H1 (cell line): ENCODE measurements around the gene THOP1. TPM values are rescaled to one million over a fixed set of nuclear protein-coding genes. Genes with fewer than 3 reads are reported as not detected.

ENCODE experiments used
- BCL11A ChIP-seq, 2 experiments: IDR thresholded peaks; one replicate each; pipeline ENCODE4 v1.6.1; 2011; ENCODE audit warnings: low read depth in 2 of 2, low read length in 2 of 2, mild to moderate bottlenecking in 2 of 2
- CHD2 ChIP-seq: IDR thresholded peaks from 2 replicates; pipeline ENCODE4 v1.6.1; 2012; ENCODE audit warnings: low read length, improper control_type of control experiment
- CTBP2 ChIP-seq: IDR thresholded peaks from 2 replicates; pipeline ENCODE4 v1.7.0; 2011; ENCODE audit warnings: borderline replicate concordance, mild to moderate bottlenecking, moderate library complexity, mixed read lengths, low read length; ENCODE audit not compliant: insufficient read depth, insufficient read length
- CTCF ChIP-seq, 3 experiments: IDR thresholded peaks; 1 replicate in 2 of 3; 2 replicates in 1 of 3; pipeline versions ENCODE4 v1.5.1 to v1.6.1; 2011; ENCODE audit warnings: low read length in 3 of 3, mild to moderate bottlenecking in 3 of 3, inconsistent platforms in 2 of 3, low read depth in 1 of 3, moderate library complexity in 1 of 3; ENCODE audit not compliant: insufficient read depth in 1 of 3; ENCODE audit errors: control extremely low read depth in 1 of 3
- EZH2 ChIP-seq: fragments of 200-600 bp; sonication (generic); IDR thresholded peaks from 2 replicates; pipeline ENCODE4 v1.7.1; 2012; ENCODE audit warnings: low read depth, mild to moderate bottlenecking, moderate library complexity, low read length, inconsistent platforms; ENCODE audit not compliant: severe bottlenecking
- HDAC2 ChIP-seq, 2 experiments: fragments of 300-600 bp in 1 of 2; sonication (generic) in 1 of 2; IDR thresholded peaks; 2 replicates each; pipeline ENCODE4 v1.6.1; 2011 to 2012; ENCODE audit warnings: low read depth in 2 of 2, low read length in 2 of 2, mild to moderate bottlenecking in 2 of 2, moderate library complexity in 2 of 2, borderline replicate concordance in 1 of 2, inconsistent platforms in 1 of 2
- KDM4A ChIP-seq: IDR thresholded peaks from one replicate; pipeline ENCODE4 v1.7.1; 2012; ENCODE audit warnings: low read depth, mild to moderate bottlenecking, moderate library complexity, low read length, inconsistent platforms; ENCODE audit not compliant: severe bottlenecking
- MAFK ChIP-seq: IDR thresholded peaks from 2 replicates; pipeline ENCODE4 v1.6.1; 2012; ENCODE audit warnings: low read depth, mild to moderate bottlenecking, improper control_type of control experiment, low read length
- MAX ChIP-seq: IDR thresholded peaks from 2 replicates; pipeline ENCODE4 v1.6.1; 2012; ENCODE audit warnings: inconsistent platforms
- NRF1 ChIP-seq: IDR thresholded peaks from 2 replicates; pipeline ENCODE4 v1.6.1; 2011; ENCODE audit warnings: mild to moderate bottlenecking, low read depth, low read length, improper control_type of control experiment
- PHF8 ChIP-seq: fragments of 200-600 bp; sonication (generic); conservative IDR thresholded peaks from 2 replicates; pipeline ENCODE4 v1.7.1; 2012; ENCODE audit warnings: low read depth, mild to moderate bottlenecking, inconsistent platforms, low read length, moderate library complexity
- POLR2A ChIP-seq, 2 experiments: IDR thresholded peaks; 1 replicate in 1 of 2; 2 replicates in 1 of 2; pipeline ENCODE4 v1.6.1; 2011; ENCODE audit warnings: low read depth in 2 of 2, low read length in 2 of 2, mild to moderate bottlenecking in 2 of 2; ENCODE audit errors: control extremely low read depth in 1 of 2
- RAD21 ChIP-seq, 2 experiments: IDR thresholded peaks in 1 of 2; conservative IDR thresholded peaks in 1 of 2; 2 replicates each; pipeline ENCODE4 v1.6.1; 2011; ENCODE audit warnings: low read depth in 2 of 2, low read length in 2 of 2, improper control_type of control experiment in 1 of 2, inconsistent platforms in 1 of 2, mild to moderate bottlenecking in 1 of 2, moderate library complexity in 1 of 2
- RNF2 ChIP-seq: fragments of 200-900, 300-1000 bp; sonication (generic); IDR thresholded peaks from 2 replicates; pipeline ENCODE4 v1.7.1; 2016; ENCODE audit warnings: borderline replicate concordance, low read depth, mild to moderate bottlenecking, antibody characterized with exemption, low read length; ENCODE audit not compliant: poor library complexity, severe bottlenecking; ENCODE audit errors: missing control alignments
- TAF1 ChIP-seq: IDR thresholded peaks from 2 replicates; pipeline ENCODE4 v1.6.1; 2011; ENCODE audit warnings: mild to moderate bottlenecking, low read depth, low read length
- TCF12 ChIP-seq: IDR thresholded peaks from 2 replicates; pipeline ENCODE4 v1.6.1; 2011; ENCODE audit warnings: low read depth, mild to moderate bottlenecking, low read length
- YY1 ChIP-seq: IDR thresholded peaks from 2 replicates; pipeline ENCODE4 v1.6.1; 2011; ENCODE audit warnings: low read depth, mild to moderate bottlenecking, low read length
- polyA plus RNA-seq, 7 experiments: library from polyadenylated mRNA; depleted of rRNA in 3 of 7; stranded (reverse) in 5 of 7; unstranded in 2 of 7; fragments of >200 nt in 5 of 7; fragments of 200-250 nt in 2 of 7; gene quantifications; 1 replicate in 5 of 7; 2 replicates in 1 of 7; 4 replicates in 1 of 7; pipeline versions ENCODE4 v1.2.1 to v1.2.3, GENCODE V29; 2011 to 2013; ENCODE audit warnings: missing spikeins in 2 of 7, mixed read lengths in 2 of 7
- total RNA-seq: library from RNA; stranded (reverse); fragmentation: NEBNext Ultra II Directional; extraction: Animal tissue kit (Norgen Biotek cat#: 25700); gene quantifications from 2 replicates; pipeline ENCODE4 v1.2.1, GENCODE V29; 2021
- TF ChIP-seq, protein P1 (sequence below): IDR thresholded peaks from 2 replicates; pipeline ENCODE4 v1.6.1; 2011; ENCODE audit warnings: low read length, improper control_type of control experiment

THOP1 gene
- total and polyA plus RNA-seq, 2 of the 8 experiments (the other 6 are each of a cell fraction or from before 2014, with no cell fraction given), result 136 to 159 TPM

DNA sequence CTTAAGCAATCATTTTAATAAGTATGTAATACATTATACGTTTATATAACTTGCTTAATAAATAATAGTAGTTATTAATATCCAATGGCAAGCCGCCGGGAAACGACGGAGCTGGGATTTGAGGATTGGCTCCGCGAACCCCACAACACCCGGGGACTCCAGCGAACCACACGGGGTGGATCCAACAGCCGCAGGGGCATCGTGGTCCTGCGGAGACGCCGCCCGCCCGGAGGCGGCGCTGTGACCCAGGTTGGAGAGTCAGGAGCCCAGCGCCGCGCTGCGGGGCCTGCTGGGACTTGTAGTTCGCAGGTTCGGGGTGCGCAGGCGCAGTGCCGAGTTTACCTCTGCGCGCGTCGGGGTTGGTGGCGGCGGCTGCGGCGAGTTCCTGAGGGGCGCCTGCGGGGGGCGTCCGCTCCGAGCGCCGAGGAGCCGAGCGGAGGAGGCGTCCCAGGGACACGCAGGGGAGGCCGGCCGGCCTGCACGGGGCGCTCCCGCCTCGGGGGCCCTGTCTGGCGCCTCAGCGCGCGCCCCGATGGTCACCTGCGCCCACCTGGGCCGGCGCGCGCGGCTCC is 34.3 kb downstream of the THOP1 start, which contains the start of gene ZNF554 (continued):
- TF ChIP-seq YY1 (peak; percentile 70; the same call in 1 of the 2 replicates), RNF2 (no peak), NRF1 (peak; percentile 87), BCL11A (IDR thresholded peaks at IDR 0.05; ENCODE audit: low read depth in 2 of 2, low read length in 2 of 2) (no peak), POLR2A (IDR thresholded peaks at IDR 0.05; ENCODE audit: control extremely low read depth in 1 of 2, low read depth in 2 of 2, low read length in 2 of 2) (peak in 1 of 2 experiments; percentile 31; a peak in 1 of 3 replicates), CTBP2 (peak; percentile 42), CHD2 (peak; percentile 39; the same call in 1 of the 2 replicates), KDM4A (peak; percentile 86), HDAC2 (IDR thresholded peaks at IDR 0.05; ENCODE audit: borderline replicate concordance in 1 of 2, low read depth in 2 of 2, low read length in 2 of 2) (peak in 1 of 2 experiments; percentile 92; a peak in 1 of 4 replicates), PHF8 (peak; percentile 59; the same call in 1 of the 2 replicates), MAX (peak; percentile 74), EZH2 (no peak), MAFK (no peak), TCF12 (peak; percentile 62; the same call in 1 of the 2 replicates), TAF1 (peak; percentile 50; the same call in 1 of the 2 replicates), RAD21 (IDR thresholded peaks at IDR 0.05 in 1 of 2, conservative IDR thresholded peaks at IDR 0.05 in 1 of 2; ENCODE audit: low read depth in 2 of 2, low read length in 2 of 2) (peak; percentile 38 to 59; a peak in 3 of 4 replicates), CTCF (IDR thresholded peaks at IDR 0.05; ENCODE audit: control extremely low read depth in 1 of 3, insufficient read depth in 1 of 3, low read depth in 1 of 3, low read length in 3 of 3) (peak; percentile 86 to 95 (median 94))
- TF ChIP-seq, protein P1, sequence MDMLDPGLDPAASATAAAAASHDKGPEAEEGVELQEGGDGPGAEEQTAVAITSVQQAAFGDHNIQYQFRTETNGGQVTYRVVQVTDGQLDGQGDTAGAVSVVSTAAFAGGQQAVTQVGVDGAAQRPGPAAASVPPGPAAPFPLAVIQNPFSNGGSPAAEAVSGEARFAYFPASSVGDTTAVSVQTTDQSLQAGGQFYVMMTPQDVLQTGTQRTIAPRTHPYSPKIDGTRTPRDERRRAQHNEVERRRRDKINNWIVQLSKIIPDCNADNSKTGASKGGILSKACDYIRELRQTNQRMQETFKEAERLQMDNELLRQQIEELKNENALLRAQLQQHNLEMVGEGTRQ, result no peak
